Activated gamma-delta T cell treated with anti-CD3 and anti-CD28 coated beads, Interleukin-2, amount 50 U/mL, for 16 hours (primary cell): ENCODE measurements around the gene VWCE.
"Not testable (repeated sequence)": the region's sequence is repeated elsewhere in the genome, so short reads cannot be mapped to it uniquely, and the experiment has no call there.

Experiments
- DNase-seq: peaks from one replicate; pipeline ENCODE4 v3.0.0-alpha.2; 2020; ENCODE audit warnings: low read depth

VWCE gene

GRCh38 chr11:61211327-61211952 is 83.7 kb downstream of the VWCE start:
- DNase-seq: not testable (repeated sequence)

- not testable (repeated sequence) for DNase-seq
Measured at GRCh38 chr11:61210629-61211028, 84.5 kb downstream of the VWCE start.
